ENCODE results near the gene HOXD1. TPM values are rescaled to one million over a fixed set of nuclear protein-coding genes. Genes with fewer than 3 reads are reported as not detected.

The HOXD1 gene
- total RNA-seq, 1 donor from 2014 or later: not detected

DNA sequence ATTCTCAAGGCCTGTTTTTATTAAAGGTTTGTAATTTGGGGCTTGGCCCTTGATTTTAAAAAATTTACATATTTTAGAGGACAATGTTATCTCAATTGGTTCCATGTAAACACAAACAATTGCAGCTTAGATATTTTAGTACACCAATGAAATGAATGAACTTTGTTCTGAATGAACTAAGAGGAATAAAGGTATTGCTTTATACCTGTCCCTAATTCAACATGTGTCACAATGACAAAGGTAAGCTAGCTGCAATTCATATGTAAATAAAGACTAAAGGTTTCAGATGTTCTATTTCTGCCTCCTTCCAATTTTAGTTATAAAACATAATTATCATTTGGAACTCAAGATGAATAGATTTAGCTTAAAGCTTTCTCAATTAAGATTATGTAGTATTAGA, 11.4 kb downstream of the HOXD1 start:
- Mint-ChIP-seq H3K27ac (ENCODE audit: unreplicated experiment) (no peak overlapping the region), H3K36me3 (ENCODE audit: low read depth) (no peaks in the 10 kb centered on the region), H3K27me3 (ENCODE audit: low read depth) (peaks cover 65% of the 10 kb centered on the region), H3K4me3 (no peak overlapping the region), H3K9me3 (peaks cover 2% of the 10 kb centered on the region), H3K4me1 (no peaks in the 10 kb centered on the region)
- DNase-seq (ENCODE audit: low read depth, low spot score): no peak
- no peak for TF ChIP-seq CTCF (conservative IDR thresholded peaks at IDR 0.05)

DNA sequence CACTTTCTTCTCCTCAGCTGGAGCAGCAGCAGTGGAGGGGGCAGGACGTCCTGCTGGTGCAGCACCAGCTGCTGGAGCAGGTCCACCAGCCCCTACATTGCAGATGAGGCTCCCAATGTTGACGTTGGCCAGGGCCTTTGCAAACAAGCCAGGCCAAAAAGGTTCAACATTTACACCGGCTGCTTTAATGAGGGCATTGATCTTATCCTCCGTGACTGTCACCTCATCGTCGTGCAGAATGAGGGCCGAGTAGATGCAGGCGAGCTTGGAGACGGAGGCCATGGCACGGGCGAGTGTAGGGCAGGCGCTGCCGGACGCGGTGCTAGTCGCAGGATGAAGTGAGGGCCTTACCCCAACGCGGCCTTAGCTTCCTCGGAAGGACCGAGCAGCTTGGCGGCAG, 12.5 kb downstream of the HOXD1 start:
- H3K9me3 Mint-ChIP-seq: no peaks in the 10 kb centered on the region
- peaks cover 60% of the 10 kb centered on the region for H3K27me3 Mint-ChIP-seq (ENCODE audit: low read depth)
- no peak overlapping the region for H3K4me3 Mint-ChIP-seq
- no peaks in the 10 kb centered on the region for H3K36me3 Mint-ChIP-seq (ENCODE audit: low read depth)
- TF ChIP-seq CTCF (conservative IDR thresholded peaks at IDR 0.05): no peak
- no peak for DNase-seq (ENCODE audit: low read depth, low spot score)
- H3K27ac Mint-ChIP-seq (ENCODE audit: unreplicated experiment): no peak overlapping the region
- no peaks in the 10 kb centered on the region for H3K4me1 Mint-ChIP-seq

DNA sequence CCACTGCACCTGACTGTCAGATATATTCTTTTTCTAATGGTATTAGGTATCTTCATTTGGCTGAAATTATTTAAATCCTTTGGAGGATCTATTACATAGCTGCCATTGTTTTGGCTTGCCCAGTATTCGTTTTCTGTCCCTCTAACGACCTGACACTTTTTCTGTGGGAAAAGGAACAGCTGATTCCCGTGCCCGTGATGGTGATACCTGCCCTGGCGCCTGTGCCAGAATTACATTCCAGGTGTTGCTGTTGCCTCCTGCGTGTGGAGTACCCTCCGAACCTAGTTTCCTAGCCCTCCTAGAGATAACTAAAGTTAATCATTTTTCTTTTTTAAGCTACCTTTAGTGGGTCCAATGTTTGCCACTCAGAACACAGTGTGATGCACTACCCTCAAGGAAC, 14.0 kb downstream of the HOXD1 start:
- Mint-ChIP-seq H3K4me1 (no peaks in the 10 kb centered on the region), H3K36me3 (ENCODE audit: low read depth) (no peaks in the 10 kb centered on the region), H3K9me3 (no peaks in the 10 kb centered on the region), H3K27ac (ENCODE audit: unreplicated experiment) (no peak overlapping the region), H3K4me3 (no peak overlapping the region), H3K27me3 (ENCODE audit: low read depth) (peaks cover 54% of the 10 kb centered on the region)
- no peak for DNase-seq (ENCODE audit: low read depth, low spot score)
- TF ChIP-seq CTCF (conservative IDR thresholded peaks at IDR 0.05): no peak

DNA sequence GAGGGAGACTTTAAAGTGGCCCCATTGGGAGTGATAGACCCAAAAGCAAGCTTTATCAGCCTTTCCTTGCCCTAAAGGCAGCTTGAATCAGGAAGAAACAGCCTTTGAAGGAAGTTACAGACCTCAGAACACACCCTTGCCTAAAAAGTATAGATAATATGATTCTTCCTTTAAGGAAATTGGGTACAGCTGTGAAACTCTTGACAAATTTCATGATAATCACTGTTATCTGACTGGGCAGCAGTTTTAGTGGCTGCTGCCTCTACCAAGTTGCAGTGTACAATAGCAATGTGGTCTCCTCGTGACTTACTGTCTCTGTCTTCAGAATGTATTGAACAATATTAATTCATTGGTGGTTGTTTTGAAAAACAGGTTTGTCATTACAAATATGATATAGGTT, 16.7 kb downstream of the HOXD1 start:
- peaks cover 40% of the 10 kb centered on the region for H3K27me3 Mint-ChIP-seq (ENCODE audit: low read depth)
- no peaks in the 10 kb centered on the region for H3K4me1 Mint-ChIP-seq
- no peaks in the 10 kb centered on the region for H3K36me3 Mint-ChIP-seq (ENCODE audit: low read depth)
- no peak overlapping the region for H3K27ac Mint-ChIP-seq (ENCODE audit: unreplicated experiment)
- TF ChIP-seq CTCF (conservative IDR thresholded peaks at IDR 0.05): no peak
- H3K9me3 Mint-ChIP-seq: no peaks in the 10 kb centered on the region
- DNase-seq (ENCODE audit: low read depth, low spot score): no peak
- H3K4me3 Mint-ChIP-seq: no peak overlapping the region

DNA sequence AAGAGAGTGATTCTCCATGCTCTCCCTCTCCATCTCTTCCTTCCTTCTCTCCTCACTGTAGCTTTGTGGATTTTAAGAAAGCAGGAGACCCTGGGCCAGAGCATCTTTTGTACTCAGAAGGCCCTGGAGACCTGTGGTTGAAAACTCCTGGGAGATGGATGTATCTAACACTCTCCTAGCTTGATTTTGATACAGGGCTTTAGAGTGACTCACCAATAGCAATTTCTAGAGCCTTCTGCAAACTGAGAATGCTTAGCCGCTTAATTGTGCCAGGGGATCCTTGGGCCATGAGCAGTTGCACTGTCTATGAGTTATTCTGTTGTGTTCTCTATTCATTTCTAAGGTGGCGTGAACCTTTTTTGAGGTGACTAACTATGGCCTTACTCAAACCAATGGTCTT, 17.7 kb downstream of the HOXD1 start:
- DNase-seq (ENCODE audit: low read depth, low spot score): no peak
- Mint-ChIP-seq H3K27me3 (ENCODE audit: low read depth) (peaks cover 43% of the 10 kb centered on the region), H3K4me3 (no peak overlapping the region), H3K9me3 (no peaks in the 10 kb centered on the region), H3K27ac (ENCODE audit: unreplicated experiment) (no peak overlapping the region), H3K4me1 (no peaks in the 10 kb centered on the region), H3K36me3 (ENCODE audit: low read depth) (no peaks in the 10 kb centered on the region)
- TF ChIP-seq CTCF (conservative IDR thresholded peaks at IDR 0.05): no peak

GRCh38 chr2:176206682-176207081, 18.2 kb downstream of the HOXD1 start:
- Mint-ChIP-seq H3K4me1 (no peaks in the 10 kb centered on the region), H3K27ac (ENCODE audit: unreplicated experiment) (no peak overlapping the region), H3K27me3 (ENCODE audit: low read depth) (peaks cover 47% of the 10 kb centered on the region), H3K9me3 (no peaks in the 10 kb centered on the region), H3K4me3 (no peak overlapping the region), H3K36me3 (ENCODE audit: low read depth) (no peaks in the 10 kb centered on the region)
- DNase-seq (ENCODE audit: low read depth, low spot score): no peak
- no peak for TF ChIP-seq CTCF (conservative IDR thresholded peaks at IDR 0.05)
